Left forelimb (tissue), 1 donor: ENCODE data around the gene GPC1.
A peak's percentile ranks its signal among the peaks of the same experiment; 100 is the strongest.

ENCODE experiments used
- DNase-seq: peaks from one replicate; pipeline ENCODE4 v3.0.0-alpha.2; 2018; ENCODE audit warnings: low spot score

The GPC1 gene

GRCh38 chr2:240513549-240514287, 78.3 kb downstream of the GPC1 start:
- DNase-seq, result peak; percentile 78

GRCh38 chr2:240514631-240515030, 79.2 kb downstream of the GPC1 start:
- peak; percentile 37 for DNase-seq

DNA sequence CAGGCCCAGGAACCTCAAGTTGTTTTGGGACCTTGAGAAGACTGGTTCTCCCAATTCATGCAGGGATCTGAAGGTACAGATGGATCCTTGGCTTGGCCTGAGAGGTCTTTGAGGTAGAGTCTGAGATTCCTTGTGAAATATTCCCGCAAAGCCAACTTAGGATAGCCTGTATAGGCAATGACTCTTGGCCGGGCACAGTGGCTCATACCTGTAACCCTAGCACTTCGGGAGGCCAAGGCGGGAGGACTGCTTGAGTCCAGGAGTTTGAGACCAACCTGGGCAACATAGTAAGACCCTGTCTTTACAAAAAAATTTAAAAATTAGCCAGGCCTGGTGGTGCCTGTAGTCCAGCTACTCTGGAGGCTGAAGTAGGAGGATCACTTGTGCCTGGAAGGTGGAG, 81.9 kb downstream of the GPC1 start:
- DNase-seq, result peak; percentile 18
